ENCODE measurements around the gene RADX.
"Not testable (repeated sequence)": the region's sequence is repeated elsewhere in the genome, so short reads cannot be mapped to it uniquely, and the experiment has no call there.

The RADX gene, protein sequence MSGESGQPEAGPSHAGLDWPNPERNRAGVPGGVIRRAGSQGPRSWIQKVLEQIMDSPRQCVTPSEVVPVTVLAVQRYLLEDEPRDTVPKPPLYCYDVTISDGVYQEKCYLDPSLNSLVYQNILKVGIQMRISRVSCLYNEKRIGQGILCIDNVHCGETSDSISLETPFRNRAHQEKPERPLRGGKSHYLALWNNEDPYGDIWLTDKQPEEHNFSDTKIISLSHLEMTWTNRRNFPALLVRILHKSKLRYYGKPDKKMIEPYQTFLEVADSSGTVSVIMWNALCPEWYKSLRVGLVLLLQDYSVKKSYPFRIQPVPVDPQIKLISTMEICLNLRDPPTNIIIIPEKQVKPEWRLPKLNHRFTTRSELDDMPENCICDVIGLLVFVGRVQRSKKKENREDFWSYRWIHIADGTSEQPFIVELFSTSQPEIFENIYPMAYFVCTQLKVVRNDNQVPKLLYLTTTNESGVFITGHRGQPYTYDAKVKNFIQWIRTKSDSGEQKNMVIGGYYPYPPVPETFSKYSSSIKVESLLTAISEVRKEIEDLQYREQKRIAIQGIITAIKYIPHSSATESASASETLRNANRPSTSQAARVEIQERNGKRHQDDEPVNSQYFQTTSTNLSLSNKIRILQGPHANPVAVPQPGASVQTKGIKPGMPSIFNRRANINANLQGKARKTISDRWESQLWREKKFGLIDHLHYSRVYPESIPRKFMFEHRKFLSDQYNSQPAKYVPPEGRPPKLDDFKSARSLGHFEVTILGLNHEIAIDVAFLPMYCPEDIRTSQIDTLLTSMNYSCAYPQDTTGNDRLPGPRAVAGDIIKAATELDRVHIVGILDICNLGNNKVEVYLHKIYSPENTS

DNA sequence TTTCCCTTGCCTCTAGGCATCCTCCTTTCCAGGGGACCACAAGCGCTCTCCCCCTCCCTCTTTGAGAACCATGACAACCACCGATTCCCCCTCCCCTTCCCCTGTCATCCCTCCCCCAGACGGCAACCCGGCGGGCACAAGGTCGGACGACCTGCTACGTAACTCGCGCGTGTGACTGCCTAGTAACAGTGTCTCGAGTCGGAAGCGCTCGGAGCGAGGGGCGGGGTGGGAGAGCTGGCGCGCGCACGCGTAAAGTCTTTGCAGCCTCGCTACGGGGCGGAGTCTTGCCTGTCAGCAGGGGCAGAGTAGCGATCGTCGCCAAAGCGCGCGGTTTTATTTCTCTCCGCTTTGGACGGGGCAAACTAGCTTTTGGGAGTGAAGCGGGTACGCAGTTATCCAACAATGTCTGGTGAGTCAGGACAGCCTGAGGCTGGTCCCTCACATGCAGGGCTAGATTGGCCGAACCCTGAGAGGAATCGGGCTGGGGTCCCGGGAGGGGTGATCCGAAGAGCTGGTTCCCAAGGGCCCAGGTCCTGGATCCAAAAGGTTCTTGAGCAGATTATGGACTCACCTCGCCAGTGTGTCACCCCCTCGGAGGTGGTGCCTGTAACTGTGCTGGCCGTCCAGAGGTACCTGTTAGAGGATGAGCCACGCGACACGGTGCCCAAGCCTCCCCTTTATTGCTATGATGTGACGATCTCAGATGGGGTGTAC is at the start of gene RADX:
Gene RADX, plus strand, starts transcription at position 300 of the 714 bp plus-strand sequence. Its CDS starts 103 bp downstream, at position 403.
- peak; percentile 81 to 83 for DNase-seq

- no peak for DNase-seq
Measured at GRCh38 chrX:106564986-106565385, 46.8 kb upstream of the RADX start.

DNA sequence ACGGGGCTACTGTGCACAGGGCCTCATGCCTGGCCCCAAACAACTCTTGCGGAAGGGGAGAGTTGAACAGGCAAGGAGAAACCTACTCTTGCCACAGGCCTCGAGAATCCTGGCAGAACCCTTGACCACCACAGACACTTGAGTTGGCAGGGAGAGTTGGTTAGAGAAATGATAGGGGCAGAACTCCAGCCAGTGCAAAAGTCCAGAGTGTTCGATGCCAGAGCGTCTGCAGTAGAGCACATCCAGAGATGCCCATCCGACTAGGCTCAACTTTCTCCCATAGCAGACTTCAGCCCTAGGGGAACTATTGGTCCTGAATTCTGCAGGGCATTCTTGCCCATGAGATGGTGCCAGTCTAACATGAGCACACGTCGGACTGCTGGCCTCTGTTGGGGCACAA is 45.4 kb upstream of the RADX start:
- DNase-seq, result no peak

DNA sequence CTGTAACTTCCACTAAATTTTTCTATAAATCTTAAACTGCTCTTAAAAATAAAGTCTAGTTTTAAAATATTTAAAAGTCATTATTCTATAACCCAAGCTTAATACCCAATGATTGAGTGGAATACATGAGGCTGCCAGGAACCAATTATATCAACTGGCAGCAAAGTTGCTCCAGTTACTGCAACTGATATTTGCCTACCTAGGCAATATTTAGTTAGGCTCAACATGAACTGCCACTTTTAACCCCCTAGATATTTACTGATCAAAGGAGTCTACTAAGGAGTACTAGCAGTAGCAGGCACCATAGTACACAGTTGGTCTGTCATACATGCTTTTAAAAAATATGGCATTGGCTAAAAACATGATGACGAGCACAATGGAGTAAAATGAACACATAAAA is 29.9 kb upstream of the RADX start:
- no peak for DNase-seq

DNA sequence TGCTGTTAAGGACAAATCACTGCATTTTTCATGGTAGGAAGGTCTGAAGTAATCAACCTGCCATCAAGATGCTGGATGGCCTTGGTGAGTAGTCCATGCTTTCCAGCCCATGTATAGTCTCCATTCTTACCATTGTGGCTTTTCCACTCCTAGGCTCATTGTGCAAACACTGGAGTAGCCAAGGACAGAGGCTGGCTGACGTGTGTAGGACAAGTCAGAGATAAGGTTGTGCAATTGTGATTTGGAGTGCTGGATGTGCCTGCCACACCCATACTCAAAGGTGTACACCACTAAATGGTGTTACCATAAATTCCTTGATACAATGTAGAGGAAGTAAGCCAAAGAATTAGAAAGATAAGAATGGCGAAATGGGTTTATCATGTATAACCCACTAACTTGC is 26.3 kb upstream of the RADX start:
- no peak for DNase-seq

GRCh38 chrX:106588801-106589200 is 23.0 kb upstream of the RADX start:
- DNase-seq, result no peak

GRCh38 chrX:106599411-106599810 is 12.4 kb upstream of the RADX start:
- DNase-seq, result no peak

DNA sequence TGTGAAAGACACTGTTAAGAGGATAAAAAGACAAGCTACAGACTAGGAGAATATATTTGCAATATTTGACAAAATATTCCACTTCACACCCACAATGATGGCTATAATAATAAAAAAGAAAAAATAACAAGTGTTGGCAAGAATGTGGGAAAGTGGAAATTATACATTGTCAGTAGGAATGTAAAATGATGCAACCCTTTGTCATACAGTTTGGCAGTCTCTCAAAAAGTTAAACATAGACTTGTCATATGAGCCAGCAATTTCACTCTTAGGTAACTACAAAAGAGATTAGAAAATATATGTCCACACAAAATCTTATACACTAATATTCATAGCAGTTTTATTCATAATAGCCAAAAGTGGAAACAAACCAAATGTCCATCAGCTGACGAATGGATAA is 5.2 kb upstream of the RADX start:
- no peak for DNase-seq

DNA sequence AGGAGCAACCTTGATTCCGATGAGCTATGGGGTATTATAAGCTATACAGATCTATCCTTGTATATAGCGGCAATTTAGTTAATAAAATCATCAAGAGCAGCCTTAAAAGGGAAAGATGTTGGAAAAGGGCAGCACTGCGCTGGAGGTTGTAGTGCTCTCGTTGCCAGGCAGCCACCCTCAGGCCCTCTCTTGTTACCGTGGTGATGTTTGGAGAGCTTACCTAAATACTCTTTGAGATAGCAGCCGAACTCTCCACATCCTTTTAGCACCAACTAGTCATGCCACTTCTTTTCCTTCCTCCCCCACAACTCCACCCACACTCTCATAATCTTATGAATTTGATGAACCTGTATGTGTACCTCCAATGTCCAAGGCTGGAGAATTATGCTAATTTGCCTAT is 3.8 kb upstream of the RADX start:
- peak in 1 of 2 donors; percentile 3 for DNase-seq

DNA sequence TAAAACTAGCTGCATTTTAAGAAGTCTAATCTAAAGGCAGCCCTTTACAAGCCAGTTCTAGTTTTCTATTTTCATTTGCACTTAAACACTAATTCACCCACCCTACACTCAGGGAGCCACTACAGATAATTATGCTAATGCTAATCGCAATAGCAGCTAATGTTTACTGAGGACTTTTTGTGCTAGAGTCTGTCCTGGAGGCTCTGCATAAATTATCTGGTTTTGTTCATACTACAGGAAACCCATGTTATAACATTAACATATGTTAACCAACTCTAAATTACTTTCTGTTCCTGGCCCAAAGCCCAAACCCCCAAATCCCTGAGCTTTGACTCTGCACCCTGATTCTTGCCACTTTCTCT is 480 bp upstream of the RADX start:
- no peak for DNase-seq

DNA sequence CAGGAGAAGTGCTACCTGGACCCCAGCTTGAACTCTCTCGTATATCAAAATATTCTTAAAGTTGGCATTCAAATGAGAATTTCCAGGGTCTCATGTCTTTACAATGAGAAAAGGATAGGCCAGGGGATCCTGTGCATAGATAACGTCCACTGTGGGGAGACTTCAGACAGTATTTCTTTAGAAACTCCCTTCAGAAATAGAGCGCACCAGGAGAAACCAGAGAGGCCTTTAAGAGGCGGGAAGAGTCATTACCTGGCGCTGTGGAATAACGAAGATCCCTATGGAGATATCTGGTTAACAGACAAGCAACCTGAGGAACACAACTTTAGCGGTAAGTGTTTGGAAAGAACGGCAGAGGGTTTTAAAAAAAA is 600 bp downstream of the RADX start:
- DNase-seq, result no peak

DNA sequence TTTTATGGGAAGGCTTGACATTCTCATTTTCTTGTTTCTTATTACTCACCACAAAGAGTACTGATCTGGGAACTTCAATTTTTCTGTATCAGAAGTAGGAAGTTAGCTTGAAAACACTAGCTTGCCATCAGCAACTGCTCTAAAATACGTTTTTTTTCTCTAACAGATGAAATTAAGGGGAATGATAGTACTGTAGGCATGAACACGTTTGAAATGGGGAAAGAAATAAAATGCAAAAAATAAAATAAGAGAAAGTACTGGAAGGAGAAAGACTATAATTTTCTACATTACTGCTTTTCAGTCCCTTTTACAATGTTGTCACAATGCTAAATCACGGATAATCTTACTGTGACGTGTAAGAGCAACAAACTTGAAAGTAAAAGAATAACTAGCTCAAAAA is 1.5 kb downstream of the RADX start:
- DNase-seq, result no peak

- DNase-seq, result no peak
Measured at GRCh38 chrX:106615041-106615440, 3.3 kb downstream of the RADX start.

GRCh38 chrX:106619797-106620196 is 8.0 kb downstream of the RADX start:
- DNase-seq, result no peak

- DNase-seq, result no peak
Measured at GRCh38 chrX:106621836-106622235, 10.1 kb downstream of the RADX start.

GRCh38 chrX:106626789-106627188 is 15.0 kb downstream of the RADX start:
- no peak for DNase-seq

GRCh38 chrX:106631615-106632014 is 19.8 kb downstream of the RADX start:
- DNase-seq, result no peak

DNA sequence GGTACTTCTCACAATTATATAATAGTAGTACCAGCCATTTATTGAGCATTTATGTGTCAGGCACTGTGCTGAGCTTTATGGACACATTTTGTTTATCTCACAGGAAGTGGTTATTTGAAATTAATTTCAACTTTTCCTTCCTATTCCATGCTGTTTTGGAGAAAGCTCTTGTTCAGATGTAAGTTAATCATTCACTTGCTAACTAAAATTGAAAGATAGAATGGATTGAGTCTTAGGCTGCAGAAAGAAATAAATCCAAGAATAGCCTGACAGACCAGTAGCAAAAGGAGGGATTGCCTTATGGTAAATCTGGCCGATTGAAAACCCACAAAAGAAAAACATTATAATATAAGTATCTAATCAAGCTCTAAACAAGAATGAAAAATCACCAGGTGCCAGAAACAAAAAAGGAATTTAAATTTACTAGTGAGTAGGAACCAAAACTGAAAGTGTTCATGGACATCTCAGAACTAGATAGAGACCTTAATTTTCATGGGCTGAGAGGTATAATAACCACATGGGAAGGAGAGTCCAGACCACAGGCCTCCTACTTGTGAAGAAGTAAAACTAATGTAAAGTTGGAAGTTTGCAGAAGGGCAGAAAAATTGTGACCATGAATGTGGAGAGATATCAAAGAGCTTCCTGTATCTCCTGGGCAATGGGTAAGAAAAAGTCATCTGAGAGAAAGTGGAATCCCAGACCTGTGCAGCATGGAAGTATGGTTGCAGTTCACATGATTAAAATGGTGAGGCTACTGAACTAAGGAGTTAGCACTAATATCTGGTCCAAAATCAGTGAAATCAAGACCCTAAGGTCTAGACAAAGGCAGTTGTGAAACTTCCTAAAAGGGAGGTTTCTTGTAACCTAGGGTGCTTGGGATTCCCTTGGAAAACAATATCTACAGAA is 38.0 kb downstream of the RADX start:
- DNase-seq, result no peak

GRCh38 chrX:106653625-106654024 is 41.8 kb downstream of the RADX start:
- not testable (repeated sequence) for DNase-seq

DNA sequence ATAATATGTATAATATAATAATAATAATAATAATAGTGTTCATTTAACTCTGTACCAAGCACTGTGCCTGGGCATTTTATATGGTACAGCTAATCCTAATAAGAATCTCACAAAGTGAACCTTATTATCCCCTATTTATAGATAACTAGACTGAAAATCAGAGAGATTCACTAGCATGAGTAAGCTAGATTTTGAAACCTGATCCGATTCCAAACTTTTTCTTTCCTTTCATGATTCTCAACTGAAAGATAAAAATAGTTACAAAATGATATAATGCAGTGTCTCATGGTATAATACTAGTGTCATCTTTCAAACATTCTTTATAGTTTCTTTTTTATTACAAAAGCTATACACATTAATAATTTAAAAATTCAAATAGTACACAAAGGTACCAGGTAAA is 58.9 kb downstream of the RADX start:
- no peak for DNase-seq

DNA sequence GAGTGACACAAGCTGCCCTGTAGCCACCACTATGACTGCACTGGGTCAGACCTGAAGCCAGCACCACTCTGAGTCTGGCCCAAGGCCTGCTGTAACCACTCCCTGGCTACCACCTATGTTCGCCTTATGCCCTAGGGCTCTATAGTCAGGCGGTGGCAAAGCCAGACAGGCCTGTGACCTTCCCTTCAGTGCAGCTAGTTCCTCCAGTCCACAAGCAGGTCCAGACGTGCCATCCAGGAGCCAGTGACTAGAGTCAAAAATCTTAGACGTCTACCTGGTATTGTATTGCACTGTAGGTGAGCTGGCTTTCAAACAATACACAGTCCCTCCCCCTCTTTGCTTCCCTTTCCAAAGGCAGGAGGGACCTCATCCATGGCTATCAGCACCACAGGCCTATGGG is 60.7 kb downstream of the RADX start:
- DNase-seq, result no peak

- no peak for DNase-seq
Measured at GRCh38 chrX:106680716-106681115, 68.9 kb downstream of the RADX start.

GRCh38 chrX:106684207-106684606 is 72.4 kb downstream of the RADX start:
- no peak for DNase-seq
